ENCODE results near the gene HCRT. TPM values are rescaled to one million over a fixed set of nuclear protein-coding genes. Genes with fewer than 3 reads are reported as not detected.

HCRT gene
- total RNA-seq, 2 donors from 2014 or later, result not detected

- no peak overlapping the region for H3K9ac ChIP-seq (ENCODE audit: extremely low read depth, low read length, poor library complexity, severe bottlenecking)
- 95 to 98% methylated on average over 24 to 29 of the region's 29 CpGs for WGBS, 2 experiments (ENCODE audit: insufficient coverage in 1 of 2, insufficient read length in 1 of 2)
Observed at GRCh38 chr17:42169351-42169750, 15.9 kb downstream of the HCRT start.

GRCh38 chr17:42167807-42168206 lies 17.4 kb downstream of the HCRT start:
- Mint-ChIP-seq H3K9me3 (no peaks in the 10 kb centered on the region), H3K4me1 (no peaks in the 10 kb centered on the region), H3K27me3 (ENCODE audit: insufficient read depth) (peaks cover 5% of the 10 kb centered on the region), H3K4me3 (no peak overlapping the region), H3K27ac (no peak overlapping the region), H3K36me3 (ENCODE audit: low read depth) (no peaks in the 10 kb centered on the region)
- Histone ChIP-seq H3K4me1 (ENCODE audit: control insufficient read depth, insufficient read depth, low read length) (no peaks in the 10 kb centered on the region), H3K9me3 (ENCODE audit: control insufficient read depth, low read length) (no peaks in the 10 kb centered on the region), H3K27me3 (ENCODE audit: control insufficient read depth, insufficient read depth, low read length, poor library complexity, severe bottlenecking) (no peaks in the 10 kb centered on the region), H3K9ac (ENCODE audit: extremely low read depth, low read length, poor library complexity, severe bottlenecking) (no peak overlapping the region), H3K27ac (ENCODE audit: low read depth, low read length) (no peak overlapping the region), H3K36me3 (ENCODE audit: control insufficient read depth, insufficient read depth, low read length) (no peaks in the 10 kb centered on the region), H3K4me3 (ENCODE audit: low read length) (no peak overlapping the region)
- no peak for TF ChIP-seq CTCF (conservative IDR thresholded peaks at IDR 0.05)
- DNase-seq, result no peak
- 97 to 98% methylated on average over 6 to 8 of the region's 8 CpGs for WGBS, 2 experiments (ENCODE audit: insufficient coverage in 1 of 2, insufficient read length in 1 of 2)

More at GRCh38 chr17:42169351-42169750, 15.9 kb downstream of the HCRT start:
- Mint-ChIP-seq H3K27ac (no peak overlapping the region), H3K36me3 (ENCODE audit: low read depth) (no peaks in the 10 kb centered on the region), H3K27me3 (ENCODE audit: insufficient read depth) (peaks cover 5% of the 10 kb centered on the region), H3K4me3 (no peak overlapping the region), H3K9me3 (no peaks in the 10 kb centered on the region), H3K4me1 (no peaks in the 10 kb centered on the region)
- H3K27me3 ChIP-seq (ENCODE audit: control insufficient read depth, insufficient read depth, low read length, poor library complexity, severe bottlenecking), result no peaks in the 10 kb centered on the region
- no peak for TF ChIP-seq CTCF (conservative IDR thresholded peaks at IDR 0.05)
- no peaks in the 10 kb centered on the region for H3K9me3 ChIP-seq (ENCODE audit: control insufficient read depth, low read length)
- H3K36me3 ChIP-seq (ENCODE audit: control insufficient read depth, insufficient read depth, low read length), result no peaks in the 10 kb centered on the region
- no peak for DNase-seq
- no peaks in the 10 kb centered on the region for H3K4me1 ChIP-seq (ENCODE audit: control insufficient read depth, insufficient read depth, low read length)
- no peak overlapping the region for H3K4me3 ChIP-seq (ENCODE audit: low read length)
- no peak overlapping the region for H3K27ac ChIP-seq (ENCODE audit: low read depth, low read length)

DNA sequence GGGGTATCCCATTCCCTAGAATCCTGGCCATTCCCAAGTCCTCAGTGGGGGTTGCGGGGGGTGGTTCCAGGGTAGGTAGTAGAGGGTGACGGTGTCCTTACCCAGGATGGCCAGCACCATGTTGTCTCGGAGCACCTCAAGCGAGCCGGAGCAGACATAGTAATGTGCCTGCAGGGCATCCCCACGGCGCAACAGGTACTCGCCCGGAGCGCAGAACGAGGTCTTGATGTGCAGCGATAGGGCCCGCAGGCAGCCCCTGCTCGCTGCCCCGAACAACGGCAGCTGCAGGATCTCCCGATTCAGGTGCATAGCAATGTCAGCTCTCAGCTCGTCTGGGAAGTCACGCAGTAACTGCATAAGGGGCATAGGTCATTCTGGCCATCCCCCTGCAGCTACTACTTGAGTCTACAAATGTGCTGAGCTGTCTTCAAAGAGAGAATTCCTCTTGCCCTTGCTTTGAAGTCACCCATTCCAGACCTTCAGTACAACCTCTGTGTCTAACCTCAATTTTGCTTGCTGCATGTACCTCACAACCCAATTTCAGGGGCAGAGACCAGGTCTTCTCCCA lies 19.0 kb downstream of the HCRT start:
- H3K36me3 ChIP-seq (ENCODE audit: control insufficient read depth, insufficient read depth, low read length), result no peaks in the 10 kb centered on the region
- no peak overlapping the region for H3K9ac ChIP-seq (ENCODE audit: extremely low read depth, low read length, poor library complexity, severe bottlenecking)
- H3K9me3 Mint-ChIP-seq, result no peaks in the 10 kb centered on the region
- no peak overlapping the region for H3K27ac ChIP-seq (ENCODE audit: low read depth, low read length)
- H3K27me3 Mint-ChIP-seq (ENCODE audit: insufficient read depth), result peaks cover 2% of the 10 kb centered on the region
- H3K4me1 Mint-ChIP-seq, result no peaks in the 10 kb centered on the region
- DNase-seq, result no peak
- 93 to 94% methylated on average over 18 to 19 of the region's 19 CpGs for WGBS, 2 experiments (ENCODE audit: insufficient coverage in 1 of 2, insufficient read length in 1 of 2)
- no peaks in the 10 kb centered on the region for H3K36me3 Mint-ChIP-seq (ENCODE audit: low read depth)
- TF ChIP-seq CTCF (conservative IDR thresholded peaks at IDR 0.05), result no peak
- H3K27ac Mint-ChIP-seq, result no peak overlapping the region
- no peak overlapping the region for H3K4me3 ChIP-seq (ENCODE audit: low read length)
- H3K9me3 ChIP-seq (ENCODE audit: control insufficient read depth, low read length), result no peaks in the 10 kb centered on the region
- H3K27me3 ChIP-seq (ENCODE audit: control insufficient read depth, insufficient read depth, low read length, poor library complexity, severe bottlenecking), result no peaks in the 10 kb centered on the region
- H3K4me3 Mint-ChIP-seq, result no peak overlapping the region
- H3K4me1 ChIP-seq (ENCODE audit: control insufficient read depth, insufficient read depth, low read length), result no peaks in the 10 kb centered on the region

Data from endodermal cell (in vitro differentiated cells).